A204.1 (cell line): ENCODE data around the gene TMC4.
"Not testable (repeated sequence)": the region's sequence is repeated elsewhere in the genome, so short reads cannot be mapped to it uniquely, and the experiment has no call there.

Experiments used
- FAIRE-seq: peaks from 2 replicates; lab custom pipeline; 2012; peaks lifted over from hg19 to GRCh38; lab: Jason Lieb, UNC

TMC4 gene

DNA sequence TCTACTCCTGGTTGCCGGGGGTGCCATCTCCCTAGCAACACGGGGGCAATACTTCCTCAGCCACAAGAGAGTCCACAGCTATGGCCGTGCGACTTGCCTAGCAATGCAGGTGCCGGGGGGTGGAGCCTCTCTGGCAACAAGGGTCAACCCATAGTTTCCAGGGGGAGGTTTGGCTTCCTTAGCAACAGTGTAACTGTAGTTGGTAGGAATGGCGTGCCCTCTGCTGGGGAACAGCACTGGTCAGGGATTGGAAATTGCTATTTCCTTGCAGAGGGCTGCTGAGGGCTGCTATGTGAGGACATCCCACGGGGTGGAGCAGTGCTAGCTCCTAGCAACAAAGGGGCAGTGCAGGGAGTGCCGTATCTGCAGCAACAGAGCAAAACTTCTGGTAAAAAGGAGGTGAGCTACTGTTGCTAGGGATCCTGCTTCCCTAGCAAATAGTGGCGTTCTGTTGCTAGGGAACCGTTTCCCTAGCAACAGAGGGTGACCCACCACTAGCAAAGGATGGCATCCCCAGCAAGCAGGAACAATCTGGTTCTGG is 7.0 kb upstream of the TMC4 start:
- peak; percentile 92 for FAIRE-seq

DNA sequence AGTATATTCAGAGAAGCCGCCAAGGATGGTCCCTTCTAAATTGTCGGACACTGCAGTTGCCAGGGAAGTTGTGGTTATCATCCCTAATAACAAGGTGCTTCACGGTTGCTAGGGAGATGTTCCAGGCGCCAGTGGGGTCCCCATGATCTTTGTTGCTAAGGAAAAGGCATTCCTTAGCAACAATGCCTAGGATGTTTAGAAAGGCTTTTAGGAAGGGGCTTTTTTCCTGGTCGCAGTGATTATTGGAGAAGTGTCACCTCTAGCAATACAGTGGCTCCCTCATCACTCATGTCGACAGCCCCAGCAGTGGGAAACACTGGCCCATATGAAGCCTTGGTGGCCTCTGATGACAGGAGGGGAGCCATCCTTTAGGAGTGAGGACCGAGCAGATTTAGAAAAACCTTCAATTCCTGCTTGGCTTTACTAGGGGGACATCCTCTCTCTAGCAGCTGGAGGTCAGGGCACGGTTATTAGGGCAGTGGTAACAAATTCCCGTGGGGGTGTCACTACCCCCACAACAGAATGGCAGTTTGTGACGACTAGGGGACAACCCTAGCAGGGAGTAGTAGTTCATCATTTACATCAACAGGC is 6.4 kb upstream of the TMC4 start:
- no peak for FAIRE-seq

DNA sequence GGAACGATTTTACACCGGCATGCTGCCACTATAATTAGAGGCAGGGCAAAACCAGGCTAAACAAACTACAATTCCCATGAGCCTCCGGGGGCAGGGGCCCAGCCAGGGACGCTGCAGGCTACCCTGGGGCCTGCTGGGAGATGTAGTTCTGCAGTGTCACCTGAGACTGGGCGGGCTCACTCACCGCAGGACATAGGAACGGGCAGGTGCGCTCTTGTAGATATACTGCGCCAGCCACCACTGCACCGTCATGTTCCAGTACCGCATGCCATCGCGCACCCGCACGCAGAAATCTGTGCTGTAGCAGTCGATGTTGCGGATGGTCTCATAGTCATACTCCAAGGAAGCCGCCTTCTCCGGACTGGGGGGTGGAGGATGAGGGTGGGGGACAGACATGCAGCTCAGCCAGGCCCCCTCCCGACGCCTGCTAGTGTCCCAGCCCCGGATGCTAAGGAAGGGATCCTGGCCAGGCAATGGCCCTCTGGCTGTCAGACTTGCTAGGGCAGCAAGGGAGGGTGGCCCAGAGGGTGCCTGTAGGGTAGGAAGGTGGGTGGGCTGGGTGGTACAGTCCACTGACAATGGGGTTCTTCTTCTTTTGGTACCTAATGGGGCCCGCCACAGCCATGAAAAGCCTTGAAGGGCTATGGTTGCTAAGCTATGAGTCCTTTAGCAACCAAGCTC is 5.8 kb upstream of the TMC4 start:
- FAIRE-seq, result no peak

DNA sequence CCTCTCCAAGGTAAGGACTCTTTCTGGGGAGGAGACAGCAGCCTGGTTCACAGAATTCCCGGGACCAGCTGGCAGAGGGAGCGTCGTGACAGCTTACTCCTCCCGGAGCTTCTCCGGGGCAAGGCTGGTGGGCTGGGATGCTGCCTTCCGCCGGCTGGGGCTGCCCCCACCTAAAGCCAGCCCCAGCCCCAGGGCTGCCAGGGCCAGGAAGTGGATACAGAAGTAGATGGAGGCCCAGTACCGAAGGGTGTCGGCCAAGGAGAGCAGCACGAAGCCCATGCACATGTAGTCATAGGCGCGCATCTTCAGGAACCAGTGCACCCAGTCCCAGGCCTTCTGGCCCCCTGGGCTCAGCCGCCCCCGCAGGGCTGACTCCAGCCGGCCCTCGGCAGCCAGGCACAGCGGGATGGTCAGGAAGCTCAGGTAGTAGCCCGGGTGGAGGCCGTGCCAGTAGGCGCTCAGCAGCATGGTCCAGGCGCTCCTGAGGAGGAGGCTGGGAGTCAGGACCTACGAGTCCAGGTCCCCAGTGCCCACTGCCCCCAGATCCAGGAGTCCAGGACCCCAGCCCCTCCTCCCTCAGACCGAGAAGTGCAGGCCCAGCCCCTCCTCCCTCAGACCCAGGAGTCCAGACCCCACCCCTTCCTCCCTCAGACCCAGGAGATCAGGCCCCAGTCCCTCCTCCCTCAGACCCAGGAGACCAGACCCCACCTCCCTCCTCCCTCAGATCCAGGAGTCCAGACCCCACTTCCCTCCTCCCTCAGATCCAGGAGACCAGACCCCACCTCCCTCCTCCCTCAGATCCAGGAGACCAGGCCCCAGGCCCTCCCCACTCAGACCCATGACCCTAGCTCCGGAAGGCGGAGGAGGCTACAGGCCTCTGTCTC is 1.2 kb upstream of the TMC4 start:
- no peak for FAIRE-seq

DNA sequence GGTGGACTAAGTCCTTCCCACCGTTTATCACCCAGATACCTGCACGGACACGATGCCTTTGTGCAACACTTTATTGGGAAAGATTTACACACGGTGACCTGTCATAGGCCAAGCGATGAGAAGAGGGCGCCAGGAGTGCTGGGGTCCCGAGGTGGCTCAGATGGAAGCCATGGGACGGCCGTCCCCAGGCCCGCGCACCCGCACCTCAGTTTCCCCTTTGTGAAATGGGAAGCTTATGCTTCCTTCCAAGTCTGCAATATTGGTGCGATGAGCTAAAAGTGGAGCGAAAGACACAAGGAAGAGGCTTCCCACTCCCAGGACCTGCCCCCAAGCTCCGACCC is 369 bp upstream of the TMC4 start:
- no peak for FAIRE-seq

DNA sequence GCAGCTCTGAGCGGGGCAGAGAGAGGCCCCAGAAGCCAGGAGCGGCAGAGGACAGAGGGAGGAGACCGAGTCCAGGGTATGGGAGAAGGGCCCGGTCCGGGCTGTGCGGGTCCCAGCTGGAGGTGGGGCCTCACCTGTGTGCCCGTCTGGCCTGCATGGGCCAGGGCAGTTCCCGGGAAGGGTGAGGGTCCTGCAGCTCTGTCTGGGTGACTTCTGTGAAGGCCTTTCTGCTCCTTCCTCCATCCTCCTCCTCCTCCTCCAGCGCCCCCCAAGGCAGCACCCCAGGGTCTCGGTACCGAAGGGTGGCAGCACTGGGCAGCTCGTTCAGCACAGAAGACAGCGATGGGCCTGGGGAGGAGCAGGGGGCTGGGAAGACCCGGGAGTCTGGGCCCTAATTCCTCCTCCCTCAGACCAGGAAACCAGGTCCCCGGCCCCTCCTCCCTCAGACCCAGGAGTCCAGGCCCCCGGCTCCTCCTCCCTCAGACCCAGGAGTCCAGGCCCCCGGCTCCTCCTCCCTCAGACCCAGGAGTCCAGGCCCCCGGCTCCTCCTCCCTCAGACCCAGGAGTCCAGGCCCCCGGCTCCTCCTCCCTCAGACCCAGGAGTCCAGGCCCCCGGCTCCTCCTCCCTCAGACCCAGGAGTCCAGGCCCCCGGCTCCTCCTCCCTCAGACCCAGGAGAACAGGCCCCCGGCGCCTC is 1.1 kb downstream of the TMC4 start:
- FAIRE-seq, result not testable (repeated sequence)

DNA sequence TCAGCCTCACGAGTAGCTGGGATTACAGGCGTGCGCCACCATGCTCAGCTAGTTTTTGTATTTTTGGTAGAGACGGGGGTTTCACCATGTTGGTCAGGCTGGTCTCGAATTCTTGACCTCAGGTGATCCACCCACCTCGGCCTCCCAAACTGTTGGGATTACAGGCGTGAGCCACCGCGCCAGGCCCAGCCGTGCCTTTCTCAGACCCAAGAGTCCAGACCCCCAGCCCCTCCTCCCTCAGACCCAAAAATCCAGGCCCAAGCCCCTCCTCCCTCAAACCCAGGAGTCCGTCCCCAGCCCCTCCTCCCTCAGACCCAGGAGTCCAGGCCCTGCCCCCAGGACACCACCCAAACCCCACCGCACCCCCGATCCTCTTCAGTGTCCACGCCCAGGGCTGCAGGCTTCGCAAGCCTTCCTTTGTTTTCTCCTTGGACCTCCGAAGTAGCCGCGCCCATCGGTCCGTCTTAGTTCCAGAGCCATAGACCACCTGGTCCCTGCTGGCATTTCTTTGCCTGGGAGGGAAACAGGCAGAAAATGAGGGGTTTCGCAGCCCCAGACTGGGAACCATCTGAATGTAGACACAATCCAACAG is 3.7 kb downstream of the TMC4 start:
- no peak for FAIRE-seq

DNA sequence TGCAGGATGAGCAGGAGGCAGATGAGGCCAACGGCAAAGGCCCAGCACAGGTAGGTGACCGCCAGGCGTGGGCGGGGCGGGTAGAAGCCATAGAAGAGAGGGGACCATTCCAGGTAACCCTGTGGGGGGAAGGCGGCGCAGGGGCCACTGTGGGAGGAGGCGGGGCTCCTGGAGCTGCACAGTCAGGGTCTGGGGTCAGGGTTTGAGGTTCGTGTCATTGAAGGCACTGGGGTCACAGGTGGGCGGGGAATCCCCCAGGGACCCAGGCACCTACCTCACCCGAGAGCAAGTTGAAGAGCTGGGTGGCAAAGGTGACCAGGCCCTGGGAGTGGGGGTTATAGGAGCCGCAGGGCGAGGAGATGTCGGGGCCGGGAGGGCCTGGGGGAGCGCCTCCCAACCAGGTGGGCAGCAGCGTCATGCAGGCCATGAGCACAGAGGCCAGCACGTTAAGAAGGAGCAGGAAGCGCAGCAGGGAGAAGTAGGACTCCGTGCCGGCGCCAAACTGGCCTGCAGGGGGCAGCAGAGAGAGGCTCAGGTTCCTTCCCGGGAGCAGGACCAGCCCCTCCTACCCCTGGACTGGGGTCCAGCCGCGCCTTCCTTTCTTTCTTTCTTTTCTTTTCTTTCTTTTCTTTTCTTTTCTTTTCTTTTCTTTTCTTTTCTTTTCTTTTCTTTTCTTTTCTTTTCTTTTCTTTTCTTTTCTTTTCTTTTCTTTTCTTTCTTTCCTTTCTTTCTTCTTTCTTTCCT is 4.6 kb downstream of the TMC4 start:
- FAIRE-seq, result no peak

DNA sequence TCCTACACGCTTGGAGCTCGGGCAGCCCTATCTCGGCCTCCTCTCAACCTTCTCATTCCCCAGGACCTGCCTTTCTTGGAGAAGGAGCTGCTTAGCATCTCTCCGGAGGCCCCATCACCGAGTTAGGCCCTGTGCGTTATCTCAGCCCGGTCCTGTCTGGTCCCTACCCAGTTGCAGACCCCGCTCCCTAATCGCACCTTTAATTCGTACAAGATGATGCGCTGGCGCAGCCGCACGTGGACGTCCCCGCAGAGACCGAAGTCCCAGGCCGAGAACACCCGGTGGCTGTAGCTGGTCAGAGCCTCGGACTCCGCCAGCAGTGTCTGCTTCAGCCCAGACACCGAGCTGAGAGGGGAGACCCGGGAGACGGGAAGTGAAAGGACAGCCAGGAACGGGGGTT is 7.7 kb downstream of the TMC4 start:
- no peak for FAIRE-seq

DNA sequence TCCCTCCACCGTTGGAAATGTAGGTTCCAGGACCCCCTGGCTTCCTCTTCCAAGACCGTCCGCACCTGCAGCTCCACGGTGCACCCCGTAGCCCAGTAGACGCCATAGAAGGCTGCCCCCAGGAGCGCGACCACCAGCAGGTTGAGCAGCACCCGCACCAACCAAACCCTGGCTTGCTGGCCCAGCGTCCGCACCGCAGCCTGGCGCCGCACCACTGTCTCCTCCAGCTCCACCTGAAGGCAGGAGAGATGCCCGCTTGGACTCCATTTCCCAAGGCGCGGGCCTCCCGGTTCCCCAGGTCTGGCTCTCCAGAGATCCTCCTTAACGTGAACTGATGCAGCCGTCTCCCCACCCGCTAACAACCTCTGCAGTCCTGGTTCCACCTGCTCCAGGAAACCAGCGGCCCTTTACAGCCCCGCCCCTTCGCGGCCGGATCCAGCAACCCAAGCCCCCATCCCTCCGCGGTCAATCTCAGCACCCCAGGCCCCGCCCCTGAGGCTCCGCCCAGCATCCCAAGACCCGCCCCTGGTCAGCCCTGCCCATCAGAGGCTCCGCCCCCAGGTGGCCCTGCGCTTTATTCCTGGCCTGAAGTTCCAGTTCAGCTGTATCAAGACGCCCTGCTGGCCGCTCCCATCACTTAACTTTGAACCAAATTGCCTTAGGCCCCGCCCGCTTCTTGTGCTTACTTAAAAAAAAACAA is 8.4 kb downstream of the TMC4 start:
- FAIRE-seq, result no peak

DNA sequence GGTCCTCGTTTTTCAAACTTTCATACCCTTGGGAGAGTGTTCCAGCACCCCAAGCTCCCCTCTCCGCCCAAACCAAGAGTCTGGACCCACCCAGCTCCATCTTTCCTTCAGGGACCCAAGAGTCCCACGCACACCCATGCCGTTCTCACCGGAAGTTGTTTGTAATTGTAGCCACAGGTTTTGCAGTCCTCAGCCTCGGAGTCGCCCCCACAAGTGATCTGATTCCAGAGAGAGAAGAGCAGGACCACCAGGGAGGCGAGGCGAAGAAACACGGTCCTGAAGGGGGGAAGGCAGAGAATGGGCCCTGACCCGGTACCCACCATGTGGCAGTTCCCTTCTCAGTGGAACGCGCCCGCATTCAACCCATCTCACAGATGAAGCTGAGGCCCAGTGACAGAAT is 10.1 kb downstream of the TMC4 start:
- FAIRE-seq, result no peak

DNA sequence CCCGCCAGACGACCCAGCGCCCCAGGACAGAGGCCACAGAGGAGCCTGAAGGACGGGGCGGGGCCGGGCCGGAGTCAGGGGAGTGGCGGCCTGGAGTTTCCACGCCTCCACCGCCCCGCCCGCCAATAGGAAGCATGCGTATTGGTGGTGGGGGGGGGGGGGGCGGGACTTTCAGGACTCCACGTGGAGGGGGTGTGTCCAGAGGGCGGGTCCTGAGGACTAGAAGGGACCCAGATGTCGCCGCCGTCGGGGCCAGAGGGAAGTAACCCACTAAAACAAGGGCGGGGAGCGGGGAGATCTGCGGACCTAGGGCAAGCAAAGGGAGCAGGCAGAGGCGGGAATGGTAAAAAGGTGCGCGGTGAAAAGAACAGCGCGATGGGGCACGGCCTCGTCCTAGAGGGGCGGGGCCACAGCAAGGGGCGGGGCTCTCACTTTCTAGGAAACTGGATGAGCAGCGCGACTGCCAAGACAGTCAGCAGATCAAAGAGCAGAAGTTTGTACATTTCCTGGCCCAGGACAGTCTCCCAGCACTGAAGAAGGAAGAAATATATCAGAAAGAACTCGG is 10.6 kb downstream of the TMC4 start:
- no peak for FAIRE-seq

DNA sequence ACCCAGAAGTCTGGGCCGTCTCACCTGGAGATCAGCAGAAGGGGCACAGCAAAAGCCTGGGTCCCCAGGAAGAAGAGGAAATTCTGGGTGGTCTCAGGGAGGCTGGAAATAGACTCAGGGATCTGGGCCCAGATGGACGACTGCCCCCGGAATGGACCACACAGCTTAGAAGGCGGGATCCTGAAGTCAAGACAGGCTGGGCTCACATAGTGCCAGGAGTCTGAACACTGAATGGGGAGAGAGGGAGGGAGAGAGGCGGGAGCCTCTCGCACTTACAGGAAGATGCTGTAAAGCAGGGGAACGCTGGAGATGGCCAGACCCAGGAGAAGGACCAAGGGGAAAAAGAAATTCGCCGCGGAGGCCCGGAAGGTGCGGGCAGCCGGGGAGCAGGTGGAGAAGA is 12.1 kb downstream of the TMC4 start:
- FAIRE-seq, result no peak

DNA sequence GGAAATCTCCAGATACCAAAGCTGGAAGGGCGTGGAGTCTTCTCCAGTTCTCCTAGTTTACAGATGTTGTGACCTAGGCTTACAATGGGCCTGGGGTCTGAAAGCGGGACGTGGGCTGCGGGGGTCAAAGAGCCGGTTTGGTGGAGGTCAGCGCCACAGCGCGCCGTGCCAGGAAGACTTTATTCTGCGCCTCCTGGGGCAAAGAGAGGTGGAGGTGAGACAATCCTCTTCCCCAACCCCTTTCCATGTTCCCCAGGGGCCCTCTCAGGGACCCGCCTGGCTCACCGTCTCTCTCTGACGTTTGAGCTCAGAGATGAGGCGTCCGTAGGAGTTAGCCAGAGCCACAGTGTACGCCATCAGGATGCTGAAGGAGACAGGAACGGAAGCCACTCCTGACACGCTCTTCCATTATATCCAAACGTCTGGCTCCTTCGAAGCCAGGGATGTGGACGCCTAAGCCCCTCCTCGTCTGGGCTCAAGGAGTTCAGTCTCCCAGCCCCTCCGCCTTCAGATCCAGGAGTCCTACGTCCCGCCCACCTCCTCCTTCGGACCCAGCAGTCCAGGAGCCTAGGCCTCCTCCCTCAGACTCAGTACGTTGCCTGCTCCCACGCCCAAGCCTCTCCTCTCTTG is 12.7 kb downstream of the TMC4 start:
- FAIRE-seq, result no peak

DNA sequence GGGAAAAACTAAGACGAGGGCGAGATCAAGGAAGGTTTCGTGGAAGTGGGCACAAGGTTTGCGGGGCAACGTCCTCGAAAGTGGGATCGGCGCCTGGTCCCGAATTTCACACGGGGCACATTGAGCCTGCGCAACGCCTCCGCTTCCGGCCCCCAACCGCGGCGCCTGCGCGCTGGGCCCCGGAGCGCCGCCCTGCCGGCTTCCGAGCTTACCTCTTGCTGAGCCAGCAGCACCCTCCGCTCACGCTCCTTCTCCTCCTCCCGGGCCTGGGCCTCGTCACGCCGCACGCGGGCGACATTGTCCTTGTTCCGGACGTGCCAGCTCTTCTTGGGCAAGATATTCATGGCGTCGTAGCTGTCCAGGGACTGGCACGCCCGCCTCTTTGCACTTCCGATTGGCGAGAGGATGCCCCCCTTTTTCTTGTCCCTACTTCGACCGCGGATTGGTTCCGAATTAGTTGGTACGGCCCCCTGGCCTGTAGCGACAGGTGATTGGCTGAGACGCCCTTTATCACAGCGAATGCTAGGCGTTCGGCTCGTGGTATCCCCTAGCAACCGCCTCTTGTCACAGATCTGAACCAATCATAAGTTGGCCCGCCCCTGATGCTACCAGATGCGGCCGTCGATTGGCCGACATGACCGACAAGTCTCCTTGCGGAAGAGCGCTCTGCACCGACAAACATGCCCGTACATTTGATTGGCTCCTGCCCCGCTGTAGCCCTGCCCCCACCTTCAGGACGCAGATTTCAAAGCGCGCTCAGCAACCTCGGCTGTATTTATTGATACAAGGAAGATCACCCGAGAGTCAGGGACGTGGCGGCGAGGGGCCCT is 13.4 kb downstream of the TMC4 start, which contains the start of gene LENG1:
Gene LENG1 (minus strand): TSS at position 370 of the 830 bp plus-strand sequence. CDS start 26 bp downstream, at position 344.
- FAIRE-seq, result peak; percentile 100

DNA sequence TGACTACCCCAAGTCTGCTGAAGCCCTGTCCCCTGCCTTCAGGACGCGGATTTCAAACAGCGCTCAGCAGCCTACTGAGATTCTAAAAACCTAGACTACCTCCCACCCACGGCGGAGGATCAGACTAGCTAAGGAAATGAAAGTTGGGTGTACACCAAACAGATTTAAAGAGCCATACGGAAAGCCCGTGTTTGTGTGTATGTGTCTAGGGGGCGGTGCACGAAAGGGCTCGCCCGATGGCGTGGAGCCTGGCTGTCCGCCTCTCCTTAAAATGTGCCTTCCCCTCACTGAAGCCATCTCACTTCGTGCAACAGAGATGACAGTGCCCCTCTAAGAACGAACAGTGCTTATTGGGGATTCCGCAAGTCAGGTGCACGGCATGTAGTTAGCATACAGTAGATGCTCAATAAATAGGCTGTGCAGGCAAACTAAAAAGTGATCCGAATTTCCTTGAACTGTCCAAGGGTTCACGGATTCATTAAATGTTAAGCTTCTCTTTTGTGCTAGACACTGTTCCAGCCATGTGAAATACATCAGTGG is 14.1 kb downstream of the TMC4 start:
- no peak for FAIRE-seq

DNA sequence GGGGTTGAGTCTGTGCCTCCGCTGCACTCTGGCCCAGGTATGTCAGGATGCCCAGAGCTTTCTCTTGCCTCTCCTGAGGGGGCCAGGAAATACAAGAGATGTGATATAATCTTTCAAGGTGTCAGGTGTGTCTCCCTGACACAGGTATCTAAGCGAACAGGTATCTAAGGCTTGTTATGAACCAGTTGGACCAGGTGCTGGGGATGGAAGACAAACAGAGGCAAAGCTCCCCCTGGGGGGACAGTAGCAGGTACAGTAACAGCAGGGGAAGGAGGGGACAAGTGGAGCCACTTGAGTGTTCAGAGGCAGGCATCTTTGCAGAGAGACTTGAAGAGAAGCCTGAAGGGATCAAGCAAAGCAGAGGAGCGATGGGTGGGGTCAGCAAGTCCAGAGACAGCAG is 16.0 kb downstream of the TMC4 start:
- no peak for FAIRE-seq

DNA sequence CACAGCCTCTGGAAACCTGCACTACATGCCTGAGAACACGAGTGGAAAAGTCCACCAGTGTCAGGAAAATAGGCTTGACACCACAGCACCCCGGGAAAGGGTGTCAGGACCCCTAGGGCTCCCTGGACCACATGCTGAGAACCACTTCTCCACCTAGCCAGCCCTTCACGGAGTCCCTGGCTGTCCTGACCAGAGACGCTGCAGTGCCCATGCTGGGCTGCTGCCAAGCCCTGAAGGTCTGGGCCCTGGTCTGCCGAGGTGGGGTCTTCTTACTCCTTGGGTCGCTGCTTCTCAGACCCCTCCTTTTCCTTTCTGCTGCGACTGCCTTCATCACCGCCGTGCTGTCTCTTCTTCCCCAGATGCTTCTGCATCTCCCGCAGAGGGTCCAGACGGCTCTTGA is 16.5 kb downstream of the TMC4 start:
- no peak for FAIRE-seq

DNA sequence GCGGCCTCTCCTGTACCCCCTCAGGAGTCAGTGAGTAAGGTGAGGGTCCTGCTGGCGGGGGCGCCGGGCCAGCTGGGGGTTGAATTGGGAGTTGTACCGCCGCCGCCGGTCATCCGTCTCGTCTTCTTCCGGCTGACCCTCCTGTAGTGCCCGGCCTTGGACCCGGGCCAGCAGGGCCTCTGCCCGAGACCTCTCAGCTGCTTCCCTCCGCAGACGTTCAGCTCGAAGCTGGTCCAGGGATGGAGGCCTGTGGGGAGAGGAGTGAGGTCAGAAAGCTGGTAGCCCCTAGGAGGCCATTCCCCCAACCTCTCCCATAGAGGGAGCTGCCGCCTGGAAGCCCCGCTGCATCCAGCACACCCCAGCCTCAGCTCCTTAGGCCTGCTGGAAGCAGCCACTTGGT is 17.3 kb downstream of the TMC4 start:
- FAIRE-seq, result no peak
